Measurements from ENCODE around the gene WWC1.
"Not testable (repeated sequence)": the region's sequence is repeated elsewhere in the genome, so short reads cannot be mapped to it uniquely, and the experiment has no call there.

Gene WWC1

GRCh38 chr5:168300326-168301182 lies 9.1 kb downstream of the WWC1 start:
- no peak overlapping the region for H3K27ac ChIP-seq (ENCODE audit: low read depth, low read length)
- H3K4me3 ChIP-seq (ENCODE audit: low read depth, low read length), result no peak overlapping the region
- H3K4me1 ChIP-seq (ENCODE audit: control insufficient read depth, insufficient read depth, low read length), result peaks cover 58% of the 10 kb centered on the region
- no peak overlapping the region for H3K9ac ChIP-seq (ENCODE audit: low read length)
- no peaks in the 10 kb centered on the region for H3K36me3 ChIP-seq (ENCODE audit: control insufficient read depth, insufficient read depth, low read length)
- H3K27me3 ChIP-seq (ENCODE audit: control insufficient read depth, insufficient read depth, low read length), result no peaks in the 10 kb centered on the region
- H3K9me3 ChIP-seq (ENCODE audit: control insufficient read depth, insufficient read depth, low read depth, low read length), result no peaks in the 10 kb centered on the region

- Histone ChIP-seq H3K4me3 (ENCODE audit: low read depth, low read length) (no peak overlapping the region; the same call in 1 of the 2 replicates), H3K9me3 (ENCODE audit: control insufficient read depth, insufficient read depth, low read depth, low read length) (no peaks in the 10 kb centered on the region), H3K27me3 (ENCODE audit: control insufficient read depth, insufficient read depth, low read length) (no peaks in the 10 kb centered on the region), H3K27ac (ENCODE audit: low read depth, low read length) (no peak overlapping the region), H3K36me3 (ENCODE audit: control insufficient read depth, insufficient read depth, low read length) (no peaks in the 10 kb centered on the region), H3K4me1 (ENCODE audit: control insufficient read depth, insufficient read depth, low read length) (peaks cover 46% of the 10 kb centered on the region), H3K9ac (ENCODE audit: low read length) (no peak overlapping the region)
Measured at GRCh38 chr5:168301593-168302390, 10.3 kb downstream of the WWC1 start.

GRCh38 chr5:168302785-168303184 lies 11.3 kb downstream of the WWC1 start:
- no peaks in the 10 kb centered on the region for H3K36me3 ChIP-seq (ENCODE audit: control insufficient read depth, insufficient read depth, low read length)
- H3K4me1 ChIP-seq (ENCODE audit: control insufficient read depth, insufficient read depth, low read length), result peaks cover 42% of the 10 kb centered on the region
- H3K9me3 ChIP-seq (ENCODE audit: control insufficient read depth, insufficient read depth, low read depth, low read length), result no peaks in the 10 kb centered on the region
- peaks cover under 1% of the 10 kb centered on the region; the same call in 1 of the 2 replicates for H3K27me3 ChIP-seq (ENCODE audit: control insufficient read depth, insufficient read depth, low read length)
- no peak overlapping the region for H3K27ac ChIP-seq (ENCODE audit: low read depth, low read length)
- no peak overlapping the region for H3K4me3 ChIP-seq (ENCODE audit: low read depth, low read length)
- H3K9ac ChIP-seq (ENCODE audit: low read length), result no peak overlapping the region

GRCh38 chr5:168303393-168304025 lies 12.1 kb downstream of the WWC1 start:
- H3K27me3 ChIP-seq (ENCODE audit: control insufficient read depth, insufficient read depth, low read length), result peaks cover 8% of the 10 kb centered on the region; the same call in 1 of the 2 replicates
- no peak overlapping the region for H3K9ac ChIP-seq (ENCODE audit: low read length)
- no peaks in the 10 kb centered on the region for H3K9me3 ChIP-seq (ENCODE audit: control insufficient read depth, insufficient read depth, low read depth, low read length)
- H3K36me3 ChIP-seq (ENCODE audit: control insufficient read depth, insufficient read depth, low read length), result no peaks in the 10 kb centered on the region
- no peak overlapping the region for H3K4me3 ChIP-seq (ENCODE audit: low read depth, low read length)
- H3K4me1 ChIP-seq (ENCODE audit: control insufficient read depth, insufficient read depth, low read length), result peaks cover 42% of the 10 kb centered on the region
- no peak overlapping the region for H3K27ac ChIP-seq (ENCODE audit: low read depth, low read length)

- no peak overlapping the region for H3K9ac ChIP-seq (ENCODE audit: low read length)
- H3K4me1 ChIP-seq (ENCODE audit: control insufficient read depth, insufficient read depth, low read length), result peaks cover 37% of the 10 kb centered on the region
- no peaks in the 10 kb centered on the region for H3K9me3 ChIP-seq (ENCODE audit: control insufficient read depth, insufficient read depth, low read depth, low read length)
- H3K27me3 ChIP-seq (ENCODE audit: control insufficient read depth, insufficient read depth, low read length), result peaks cover 9% of the 10 kb centered on the region; the same call in 1 of the 2 replicates
- H3K36me3 ChIP-seq (ENCODE audit: control insufficient read depth, insufficient read depth, low read length), result no peaks in the 10 kb centered on the region
- H3K27ac ChIP-seq (ENCODE audit: low read depth, low read length), result no peak overlapping the region
- no peak overlapping the region for H3K4me3 ChIP-seq (ENCODE audit: low read depth, low read length)
Measured at GRCh38 chr5:168304349-168304748, 12.9 kb downstream of the WWC1 start.

- Histone ChIP-seq H3K9ac (ENCODE audit: low read length) (no peak overlapping the region), H3K27me3 (ENCODE audit: control insufficient read depth, insufficient read depth, low read length) (peaks cover 9% of the 10 kb centered on the region; the same call in 1 of the 2 replicates), H3K4me1 (ENCODE audit: control insufficient read depth, insufficient read depth, low read length) (peaks cover 28% of the 10 kb centered on the region), H3K4me3 (ENCODE audit: low read depth, low read length) (no peak overlapping the region), H3K27ac (ENCODE audit: low read depth, low read length) (no peak overlapping the region), H3K9me3 (ENCODE audit: control insufficient read depth, insufficient read depth, low read depth, low read length) (no peaks in the 10 kb centered on the region), H3K36me3 (ENCODE audit: control insufficient read depth, insufficient read depth, low read length) (no peaks in the 10 kb centered on the region)
Measured at GRCh38 chr5:168305281-168305680, 13.8 kb downstream of the WWC1 start.

- H3K9ac ChIP-seq (ENCODE audit: low read length), result no peak overlapping the region
- H3K36me3 ChIP-seq (ENCODE audit: control insufficient read depth, insufficient read depth, low read length), result no peaks in the 10 kb centered on the region
- H3K9me3 ChIP-seq (ENCODE audit: control insufficient read depth, insufficient read depth, low read depth, low read length), result no peaks in the 10 kb centered on the region
- no peak overlapping the region for H3K4me3 ChIP-seq (ENCODE audit: low read depth, low read length)
- no peak overlapping the region for H3K27ac ChIP-seq (ENCODE audit: low read depth, low read length)
- H3K27me3 ChIP-seq (ENCODE audit: control insufficient read depth, insufficient read depth, low read length), result peaks cover 9% of the 10 kb centered on the region; the same call in 1 of the 2 replicates
- peaks cover 13% of the 10 kb centered on the region for H3K4me1 ChIP-seq (ENCODE audit: control insufficient read depth, insufficient read depth, low read length)
Measured at GRCh38 chr5:168307022-168307421, 15.6 kb downstream of the WWC1 start.

- Histone ChIP-seq H3K27ac (ENCODE audit: low read depth, low read length) (no peak overlapping the region), H3K9me3 (ENCODE audit: control insufficient read depth, insufficient read depth, low read depth, low read length) (no peaks in the 10 kb centered on the region), H3K4me1 (ENCODE audit: control insufficient read depth, insufficient read depth, low read length) (peaks cover 6% of the 10 kb centered on the region; the same call in 1 of the 2 replicates), H3K36me3 (ENCODE audit: control insufficient read depth, insufficient read depth, low read length) (no peaks in the 10 kb centered on the region), H3K27me3 (ENCODE audit: control insufficient read depth, insufficient read depth, low read length) (peaks cover 9% of the 10 kb centered on the region; the same call in 1 of the 2 replicates), H3K9ac (ENCODE audit: low read length) (no peak overlapping the region), H3K4me3 (ENCODE audit: low read depth, low read length) (no peak overlapping the region)
Measured at GRCh38 chr5:168307925-168308584, 16.6 kb downstream of the WWC1 start.

GRCh38 chr5:168308976-168309598 lies 17.6 kb downstream of the WWC1 start:
- Histone ChIP-seq H3K4me1 (ENCODE audit: control insufficient read depth, insufficient read depth, low read length) (no peaks in the 10 kb centered on the region), H3K36me3 (ENCODE audit: control insufficient read depth, insufficient read depth, low read length) (no peaks in the 10 kb centered on the region), H3K4me3 (ENCODE audit: low read depth, low read length) (no peak overlapping the region), H3K27ac (ENCODE audit: low read depth, low read length) (no peak overlapping the region), H3K9ac (ENCODE audit: low read length) (no peak overlapping the region), H3K27me3 (ENCODE audit: control insufficient read depth, insufficient read depth, low read length) (peaks cover 9% of the 10 kb centered on the region; the same call in 1 of the 2 replicates), H3K9me3 (ENCODE audit: control insufficient read depth, insufficient read depth, low read depth, low read length) (no peaks in the 10 kb centered on the region)

GRCh38 chr5:168310541-168310940 lies 19.1 kb downstream of the WWC1 start:
- H3K9me3 ChIP-seq (ENCODE audit: control insufficient read depth, insufficient read depth, low read depth, low read length); H3K36me3 ChIP-seq (ENCODE audit: control insufficient read depth, insufficient read depth, low read length); H3K27me3 ChIP-seq (ENCODE audit: control insufficient read depth, insufficient read depth, low read length); H3K4me3 ChIP-seq (ENCODE audit: low read depth, low read length); H3K9ac ChIP-seq (ENCODE audit: low read length); H3K27ac ChIP-seq (ENCODE audit: low read depth, low read length): not testable (repeated sequence)
- H3K4me1 ChIP-seq (ENCODE audit: control insufficient read depth, insufficient read depth, low read length), result peaks cover 12% of the 10 kb centered on the region
